Measurements from ENCODE around the gene IDI1.
A peak's percentile ranks its signal among the peaks of the same experiment; 100 is the strongest.
"Not testable (repeated sequence)": the region's sequence is repeated elsewhere in the genome, so short reads cannot be mapped to it uniquely, and the experiment has no call there.

IDI1 gene

DNA sequence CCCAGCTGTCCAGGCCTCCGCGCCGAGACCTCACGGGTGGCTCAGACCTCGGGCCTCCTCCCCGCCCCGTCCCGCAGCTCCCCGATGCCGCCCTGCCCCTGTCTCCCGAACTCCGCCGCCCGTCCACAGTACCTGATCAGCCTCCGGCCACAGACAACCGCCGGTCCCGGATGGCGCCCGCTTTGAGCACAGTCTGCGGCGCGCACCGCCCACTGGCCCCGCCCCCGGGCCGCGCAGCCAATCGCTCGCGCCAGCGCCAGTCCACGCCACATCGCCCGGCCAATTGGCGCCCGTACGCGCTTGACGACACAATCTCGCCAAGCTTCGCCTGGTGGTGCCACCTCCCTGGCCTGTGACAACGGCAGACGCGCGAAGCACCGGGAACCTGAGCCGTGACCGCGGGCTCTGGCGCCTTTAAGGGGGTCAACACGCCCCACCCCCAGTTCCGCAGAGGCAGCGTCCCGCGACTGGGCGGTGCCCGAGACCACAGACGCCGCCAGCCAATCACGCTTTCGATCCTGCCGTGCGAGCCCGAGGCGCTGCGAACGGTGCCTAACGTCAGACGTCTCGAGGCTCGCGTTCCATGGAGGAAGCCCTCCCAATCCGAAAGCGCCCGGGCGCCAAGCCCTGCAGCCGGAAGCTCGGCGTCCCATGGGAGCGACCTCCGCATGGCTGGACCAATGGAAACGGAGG lies at the start of gene IDI1:
Gene IDI1 (minus strand): TSS at position 388 of the 693 bp plus-strand sequence. CDS start 116 bp downstream, at position 272.
- peak; percentile 99 for DNase-seq

DNA sequence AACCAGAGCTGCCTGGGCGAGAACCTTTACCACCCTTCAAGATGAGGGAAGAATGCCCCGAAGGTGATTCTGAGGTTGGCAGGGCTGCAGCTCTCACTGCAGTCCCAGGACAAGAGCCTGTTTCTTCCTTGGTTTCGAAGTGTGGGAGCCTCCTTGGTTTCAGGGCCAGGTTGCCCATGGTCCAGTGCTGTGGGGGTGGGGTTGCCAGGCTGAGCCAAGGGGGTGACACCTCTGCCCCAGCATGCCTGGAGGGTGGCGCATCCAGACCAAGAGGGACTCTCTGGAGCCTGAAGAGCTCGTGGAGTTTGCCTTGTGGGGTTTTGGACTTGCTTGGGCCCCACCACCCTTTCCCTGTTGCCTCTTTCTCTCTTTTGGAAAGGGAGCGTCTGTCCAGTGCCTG lies 48.5 kb upstream of the IDI1 start:
- no peak for DNase-seq

DNA sequence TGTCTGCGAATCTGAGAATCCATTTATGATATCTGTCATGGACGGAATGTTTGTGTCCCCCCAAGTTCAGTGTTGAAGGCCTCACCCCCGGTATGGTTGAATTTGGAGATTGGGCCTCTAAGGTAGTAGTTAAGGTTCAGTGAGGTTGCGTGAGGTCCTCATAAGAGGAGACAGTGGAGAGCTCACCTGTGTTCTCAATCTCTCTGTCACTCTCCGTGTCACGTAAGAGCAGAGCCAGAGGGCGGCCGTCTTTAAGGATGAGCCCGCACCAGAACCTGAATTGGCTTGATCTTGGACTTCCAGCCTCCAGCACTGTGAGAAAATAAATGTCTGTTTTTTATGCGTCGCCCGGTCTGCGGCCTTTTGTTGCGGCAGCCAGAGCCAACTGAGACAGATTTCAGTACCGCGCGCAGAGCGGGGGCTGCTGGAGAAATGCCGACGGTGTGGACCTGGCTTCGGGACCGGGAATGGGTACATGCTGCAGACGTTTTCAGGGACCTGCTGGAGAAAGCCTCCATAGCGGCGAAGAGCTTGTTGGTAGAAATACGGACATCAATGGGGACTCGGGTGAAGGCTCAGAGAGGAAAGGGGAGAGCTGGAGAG lies 47.5 kb upstream of the IDI1 start:
- DNase-seq = no peak

DNA sequence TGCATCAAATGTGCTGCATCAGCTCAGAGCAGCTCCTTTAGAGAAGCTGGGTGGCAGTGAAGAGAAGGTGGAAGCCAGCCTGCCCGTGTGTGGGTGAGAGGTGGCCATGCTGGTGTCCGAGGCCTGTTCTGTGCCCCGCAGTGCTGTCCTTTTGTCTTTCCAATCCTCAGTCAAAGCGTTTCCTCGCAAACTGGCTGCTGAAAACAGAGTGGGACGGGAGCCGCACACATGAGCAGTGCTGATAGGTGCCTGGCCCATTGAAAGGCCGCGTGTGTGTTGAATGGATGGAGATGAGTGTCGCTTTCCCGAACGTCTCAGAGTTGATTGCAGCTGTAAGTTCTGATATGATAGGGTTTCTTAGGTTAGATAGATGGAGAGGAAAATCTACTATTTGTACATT lies 46.6 kb upstream of the IDI1 start:
- no peak for DNase-seq

DNA sequence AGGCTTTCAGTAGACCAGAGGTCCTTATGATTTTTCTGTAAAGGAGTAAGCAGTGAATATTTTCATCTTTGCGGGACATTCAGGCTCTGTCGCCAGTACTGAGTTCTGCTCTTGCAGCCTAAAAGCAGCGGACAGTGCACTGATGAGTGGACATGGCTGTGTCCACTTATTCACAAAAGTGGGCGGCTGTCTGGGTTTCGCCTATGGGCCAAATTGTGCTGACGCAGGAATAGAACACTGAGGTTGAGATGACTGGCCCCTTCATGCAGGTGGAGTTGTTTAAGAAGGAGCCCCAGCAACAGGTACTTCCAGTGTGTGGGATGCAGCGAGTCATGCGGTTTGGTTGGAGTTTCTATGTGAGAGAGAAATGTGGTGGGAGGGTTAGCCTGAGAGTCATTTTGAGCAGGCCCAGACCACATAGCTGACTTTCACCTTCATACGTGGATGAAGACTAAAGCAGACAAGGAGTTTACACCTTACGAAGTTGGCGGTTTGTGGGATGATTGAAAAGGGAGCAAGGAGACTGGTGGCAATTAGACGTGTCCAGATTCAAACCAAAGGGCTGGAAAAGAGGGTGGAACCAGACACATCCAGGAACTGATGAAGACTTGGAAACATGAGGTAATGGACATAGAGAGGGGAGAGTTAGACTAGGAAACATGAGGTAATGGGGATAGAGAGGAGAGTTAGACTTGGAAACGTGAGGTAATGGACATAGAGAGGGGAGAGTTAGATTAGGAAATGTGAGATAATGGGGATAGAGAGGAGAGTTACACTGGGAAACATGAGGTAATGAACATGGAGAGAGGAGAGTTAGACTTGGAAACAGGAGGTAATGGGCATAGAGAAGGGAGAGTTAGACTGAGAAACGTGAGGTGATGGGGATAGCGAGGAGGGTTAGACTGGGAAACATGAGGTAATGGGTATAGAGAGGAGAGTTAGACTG lies 45.5 kb upstream of the IDI1 start:
- no peak for DNase-seq

DNA sequence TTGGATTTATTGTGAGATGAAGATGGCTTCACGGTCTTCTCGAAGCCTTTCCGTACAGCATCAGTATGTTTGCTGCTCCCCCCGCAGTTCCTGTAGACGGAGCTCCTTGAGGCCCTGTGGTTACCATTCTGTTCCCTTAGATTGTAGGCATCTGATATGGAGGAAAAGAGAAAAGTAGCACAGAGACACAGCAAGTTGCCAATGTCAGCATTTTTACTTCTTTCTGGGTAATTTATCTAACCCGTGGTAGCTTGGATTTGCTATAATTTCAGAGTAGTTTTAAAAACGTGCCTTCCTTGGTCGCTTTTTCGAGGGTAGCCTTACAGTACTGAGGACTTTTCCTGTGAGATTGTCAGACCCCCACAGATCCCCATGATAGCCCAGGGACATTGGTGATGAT lies 44.8 kb upstream of the IDI1 start:
- DNase-seq = no peak

DNA sequence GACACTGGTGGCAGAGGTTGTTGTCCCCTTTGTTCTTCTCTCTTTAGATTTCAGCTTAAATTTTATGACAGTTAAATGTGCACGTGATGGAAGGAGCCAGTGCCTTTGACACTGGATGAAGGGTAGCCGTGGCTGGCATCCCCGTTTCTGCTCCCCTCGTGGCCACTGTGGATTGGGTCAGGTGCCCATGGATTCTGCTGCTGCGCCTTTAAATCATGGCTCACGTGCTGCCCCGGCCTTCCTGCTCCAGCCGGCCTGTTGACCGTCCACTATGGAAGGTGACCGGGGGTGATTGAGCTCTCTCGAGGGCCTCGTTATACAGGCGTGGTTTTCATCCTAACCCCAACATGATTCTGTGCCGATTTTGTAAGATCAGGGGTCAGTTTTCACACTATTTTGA lies 41.8 kb upstream of the IDI1 start:
- DNase-seq = no peak

DNA sequence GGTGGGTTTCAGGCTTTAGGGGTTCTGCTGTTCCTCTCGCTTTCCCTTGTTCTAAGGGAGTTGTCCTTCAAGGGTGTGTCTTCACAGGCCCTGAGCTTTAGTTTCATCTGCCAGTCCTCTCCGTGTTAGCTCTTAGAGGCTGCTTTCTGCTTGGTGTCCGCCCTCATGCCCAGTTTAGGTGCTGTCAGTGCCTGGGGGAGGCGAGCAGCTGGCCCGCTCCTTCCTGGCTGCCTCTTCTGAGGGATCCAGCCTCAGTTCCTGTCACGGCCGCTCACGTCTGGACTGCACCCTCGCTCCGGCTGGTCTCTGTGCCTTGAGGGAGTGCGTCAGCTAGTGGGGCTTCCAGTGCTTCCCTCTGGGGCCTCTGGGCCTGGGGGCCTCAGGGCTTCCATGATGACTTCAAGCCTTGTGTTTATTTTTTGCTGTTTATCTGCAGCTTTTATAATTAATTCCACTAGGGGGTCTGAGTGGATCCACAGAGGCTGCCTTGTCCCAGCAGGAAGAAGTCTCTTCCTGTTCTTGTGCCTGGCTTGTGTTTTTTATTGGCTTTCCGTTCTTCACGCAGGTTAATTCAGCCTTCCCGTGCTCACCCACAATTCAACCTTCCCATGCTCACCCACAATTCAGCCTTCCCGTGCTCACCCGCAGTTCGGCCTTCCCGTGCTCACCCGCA lies 40.2 kb upstream of the IDI1 start:
- no peak for DNase-seq

DNA sequence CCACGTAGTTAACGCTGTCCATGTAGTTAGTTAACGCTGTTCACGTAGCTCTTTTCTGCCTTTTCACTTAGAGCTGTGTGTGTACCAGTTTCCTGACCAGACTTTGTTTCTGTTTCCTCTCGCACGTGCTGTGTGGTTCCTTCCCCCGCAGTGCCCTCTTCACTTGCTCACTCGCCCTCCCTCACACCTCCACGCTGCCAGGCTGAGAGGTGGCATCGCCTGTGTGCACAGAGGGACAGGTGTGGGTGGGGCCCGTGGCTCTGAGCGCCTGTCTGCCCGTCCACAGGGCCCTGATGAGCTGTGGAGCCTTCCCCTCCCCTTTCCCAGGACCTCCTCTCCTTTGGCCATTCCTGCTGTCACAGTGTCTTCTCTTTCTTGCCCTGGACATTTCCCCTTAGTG lies 37.9 kb upstream of the IDI1 start:
- no peak for DNase-seq

DNA sequence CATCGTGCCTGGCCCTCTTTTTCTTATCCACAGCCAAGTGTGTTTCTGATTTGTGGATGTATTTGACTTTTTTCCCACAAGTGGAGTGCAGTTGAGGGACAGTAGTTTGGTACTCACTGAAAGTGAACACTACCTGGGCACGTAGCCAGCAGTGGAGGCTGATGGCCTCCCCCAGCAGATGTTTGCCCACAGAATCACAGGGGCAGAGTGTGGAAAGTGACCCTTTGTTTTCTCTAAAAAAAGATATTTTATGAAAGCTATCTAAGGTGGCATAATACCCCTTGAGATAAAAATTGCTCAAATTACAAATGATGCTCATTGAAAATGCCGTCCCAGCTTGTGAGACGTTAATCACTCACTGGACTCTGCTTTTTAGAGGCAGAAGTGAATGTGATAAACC lies 36.3 kb upstream of the IDI1 start:
- no peak for DNase-seq

DNA sequence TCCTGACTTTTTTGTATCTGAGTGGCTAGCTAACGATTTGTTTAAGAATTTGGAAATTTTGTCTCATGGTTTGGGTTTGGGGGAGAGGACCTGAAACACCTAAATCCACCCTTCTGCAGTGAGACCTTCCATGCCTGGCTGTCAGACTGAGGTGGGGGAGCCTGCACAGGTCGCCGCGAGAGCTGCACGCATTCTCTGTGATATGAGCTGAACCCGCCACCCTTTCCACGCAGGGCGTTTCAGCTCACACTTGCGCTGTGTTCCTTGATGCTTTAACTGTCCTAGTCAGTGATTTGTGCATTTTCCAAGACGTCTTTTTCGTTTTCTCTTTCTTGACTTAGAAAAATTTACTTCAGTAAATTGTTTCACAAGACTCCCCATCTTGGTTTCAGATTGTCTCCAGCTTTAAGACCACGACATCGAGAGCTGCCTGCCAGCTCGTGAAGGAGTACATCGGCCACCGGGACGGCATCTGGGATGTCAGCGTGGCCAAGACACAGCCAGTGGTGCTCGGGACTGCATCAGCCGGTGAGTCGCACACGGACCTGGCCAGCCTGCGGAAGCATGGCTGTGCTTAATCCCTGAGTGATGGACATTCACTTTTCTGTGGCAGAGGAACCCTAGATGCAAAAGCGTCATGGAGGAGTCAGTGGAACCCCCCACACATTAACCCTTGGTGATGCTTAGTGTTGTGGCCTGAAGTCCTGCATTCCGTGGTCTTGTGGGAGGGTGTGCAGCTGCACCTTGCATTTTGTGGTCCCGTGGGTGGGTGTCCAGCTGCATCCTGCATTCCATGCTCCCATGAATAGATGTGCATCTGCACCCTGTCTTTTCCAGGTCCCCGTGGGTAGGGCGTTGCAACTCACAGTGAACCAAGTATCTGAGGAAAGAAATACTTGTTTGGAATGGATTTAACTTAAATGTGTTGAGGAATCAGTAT lies 35.4 kb upstream of the IDI1 start:
- no peak for DNase-seq

DNA sequence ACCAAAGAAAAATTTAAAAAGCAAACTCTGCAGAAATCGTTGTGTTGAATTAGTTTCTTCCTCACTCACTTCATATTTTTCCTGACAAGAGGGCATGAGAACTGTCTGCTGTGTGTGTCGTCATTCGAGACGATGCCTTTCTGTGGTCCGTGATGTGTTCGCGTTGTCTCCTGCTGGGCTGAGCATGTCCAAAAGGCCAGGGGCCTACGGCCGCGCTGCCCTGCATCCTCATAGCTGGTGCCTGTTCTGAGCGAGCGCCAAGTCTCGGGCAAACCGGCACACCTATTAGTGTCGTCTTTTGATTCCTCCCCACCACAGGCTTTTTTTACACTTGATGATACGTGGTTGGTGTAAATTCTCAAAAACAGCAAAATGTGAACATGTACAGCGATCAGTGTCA lies 34.7 kb upstream of the IDI1 start:
- no peak for DNase-seq

DNA sequence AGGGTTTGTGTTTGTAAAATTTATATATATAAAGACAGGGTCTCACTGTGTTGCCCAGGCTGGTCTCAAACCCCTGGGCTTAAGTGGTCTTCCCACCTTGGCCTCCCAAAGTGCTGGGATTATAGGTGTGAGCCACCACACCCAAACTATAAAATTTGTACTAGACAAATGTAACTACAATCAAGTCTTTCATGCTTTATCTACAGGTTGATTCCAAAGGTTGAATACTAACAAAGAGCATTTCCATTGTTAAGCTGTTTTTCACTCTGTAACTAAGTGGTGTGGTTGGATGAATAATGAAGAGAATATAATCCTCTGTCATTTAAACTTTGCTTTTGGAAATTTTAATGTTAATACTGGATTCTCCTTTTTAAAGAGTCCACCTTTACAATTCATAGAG lies 29.7 kb upstream of the IDI1 start:
- no peak for DNase-seq

DNA sequence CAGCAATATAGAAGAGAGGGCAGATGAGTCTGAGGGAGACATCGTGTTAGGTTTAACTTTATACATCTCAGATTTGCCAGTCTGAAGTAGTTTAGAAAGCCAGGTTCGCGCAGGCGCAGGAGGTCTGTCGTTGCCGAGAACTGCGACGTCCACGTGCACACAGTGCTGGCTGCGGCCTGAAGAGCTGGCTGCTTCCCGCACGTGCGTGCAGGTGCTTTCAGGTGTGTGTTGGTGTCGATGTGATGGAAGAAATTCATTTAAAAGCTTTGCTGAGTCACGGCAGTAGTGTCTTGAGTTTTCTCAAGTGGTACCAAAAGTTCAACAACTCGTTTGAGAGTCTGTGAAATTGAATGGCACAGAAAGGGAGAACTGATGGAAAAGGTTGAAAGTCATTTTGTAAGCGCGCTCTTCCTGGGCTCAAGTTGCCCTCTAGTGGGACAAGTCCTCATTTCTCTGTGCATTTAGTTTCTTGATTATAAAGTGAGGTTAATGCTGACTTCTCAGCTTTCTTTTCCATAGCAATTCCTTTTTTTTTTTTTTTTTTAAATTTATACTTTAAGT lies 25.9 kb upstream of the IDI1 start:
- DNase-seq = no peak

DNA sequence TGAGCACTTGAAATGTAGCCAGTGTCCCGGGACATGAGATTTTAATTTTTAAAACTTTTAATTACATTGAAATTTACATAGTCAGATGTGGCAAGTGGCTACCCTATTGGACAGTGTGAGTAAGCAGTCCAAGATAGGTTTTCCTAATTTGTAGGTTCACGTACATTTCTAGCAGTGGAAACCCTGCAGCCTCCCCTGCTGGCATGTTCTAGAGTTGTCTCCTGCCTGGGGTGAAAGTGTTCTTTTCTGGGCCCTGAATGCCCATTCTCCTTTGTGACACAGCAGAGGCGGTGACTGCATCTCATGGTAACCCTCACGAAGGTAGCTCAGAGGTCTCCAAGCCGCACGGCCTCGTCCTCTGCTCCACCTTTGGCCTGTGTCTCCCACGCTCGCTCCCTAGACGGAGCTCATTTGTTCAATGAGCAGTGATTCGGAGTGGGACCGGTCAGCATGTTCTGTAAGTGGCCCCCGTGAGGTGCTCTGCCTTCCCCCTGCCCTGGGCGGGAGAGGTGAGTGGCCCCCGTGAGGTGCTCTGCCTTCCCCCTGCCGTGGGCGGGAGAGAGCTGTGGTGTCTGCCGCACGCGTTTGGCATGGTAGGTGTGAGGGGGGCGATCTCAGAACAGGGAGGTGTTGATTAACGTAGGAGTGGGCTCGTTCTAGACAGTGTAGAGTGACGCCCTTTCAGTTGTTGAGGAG lies 25.3 kb upstream of the IDI1 start:
- DNase-seq = no peak

DNA sequence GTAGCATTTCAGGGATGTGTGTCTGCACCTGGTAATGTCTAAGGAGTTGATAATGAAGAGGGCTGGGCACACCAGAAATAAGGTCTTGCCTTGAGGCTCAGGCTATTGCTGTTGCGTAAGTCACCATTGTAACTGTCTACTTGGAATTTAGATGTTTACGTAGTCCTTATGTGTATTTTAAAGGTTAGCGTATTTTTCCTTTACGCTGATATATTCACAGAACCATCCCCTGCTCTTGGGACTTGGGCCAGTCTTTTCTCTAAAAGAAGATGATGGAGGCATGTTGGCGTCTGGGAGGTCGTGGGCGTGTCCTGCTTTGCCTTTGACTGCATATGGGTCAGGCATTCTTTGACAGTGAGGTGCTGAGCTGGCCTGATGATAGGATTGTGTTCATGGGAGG lies 22.0 kb upstream of the IDI1 start:
- DNase-seq = no peak

DNA sequence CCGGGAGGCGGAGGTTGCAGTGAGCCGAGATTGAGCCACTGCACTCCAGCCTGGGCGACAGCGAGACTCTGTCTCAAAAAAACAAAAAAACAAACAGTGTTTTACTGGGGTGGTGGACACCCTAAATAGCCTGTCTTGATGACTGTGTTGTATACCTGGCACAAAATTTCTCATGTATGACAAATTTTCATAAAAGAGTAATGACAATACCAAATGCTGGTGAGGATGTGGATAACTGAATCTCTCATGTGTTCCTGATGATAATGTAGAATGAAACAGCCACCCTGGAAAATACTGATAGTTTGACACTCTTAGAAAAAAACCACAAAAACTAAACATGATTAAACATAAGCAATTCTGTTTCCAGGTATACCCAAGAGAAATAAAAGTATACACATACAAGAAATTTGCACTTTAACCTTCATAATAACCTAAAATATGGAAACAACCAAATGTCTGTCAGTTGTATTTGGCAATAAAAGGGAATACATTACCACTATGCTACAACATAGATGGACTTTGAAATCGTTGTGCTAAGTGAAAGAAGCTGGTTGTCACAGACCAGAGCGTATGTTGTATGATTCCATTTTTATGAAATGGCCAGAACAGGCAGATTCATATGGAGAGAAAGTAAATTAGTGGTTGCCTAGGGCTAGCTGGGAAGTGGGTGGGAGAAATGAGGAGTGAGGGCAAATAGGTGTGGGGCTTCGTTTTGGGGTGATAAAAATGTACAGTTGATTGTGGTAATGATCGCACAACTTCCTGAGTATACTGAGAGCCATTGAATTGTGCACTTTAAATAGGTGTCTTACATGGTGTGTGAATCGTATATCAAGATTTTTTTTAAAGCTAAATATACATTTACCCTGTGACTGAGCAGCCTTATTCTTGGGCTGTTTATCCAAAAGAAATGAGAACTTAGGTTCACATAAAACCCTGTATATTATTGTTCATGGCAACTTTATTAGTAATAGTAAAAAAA lies 19.8 kb upstream of the IDI1 start:
- no peak for DNase-seq

DNA sequence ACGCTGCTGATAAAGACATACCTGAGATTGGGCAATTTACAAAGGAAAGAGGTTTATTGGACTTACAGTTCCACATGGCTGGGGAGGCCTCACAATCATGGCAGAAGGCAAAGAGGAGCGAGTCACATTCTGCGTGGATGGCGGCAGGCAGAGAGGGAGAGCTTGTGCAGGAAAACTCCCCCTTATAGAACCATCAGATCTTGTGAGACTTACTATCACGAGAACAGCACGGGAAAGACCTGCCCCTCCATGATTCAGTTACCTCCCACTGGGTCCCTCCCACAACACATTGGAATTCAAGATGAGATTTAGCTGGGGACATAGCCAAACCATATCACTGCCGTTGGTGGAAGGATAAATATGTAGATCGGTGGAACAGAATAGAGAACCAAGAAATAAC lies 17.8 kb upstream of the IDI1 start:
- not testable (repeated sequence) for DNase-seq

DNA sequence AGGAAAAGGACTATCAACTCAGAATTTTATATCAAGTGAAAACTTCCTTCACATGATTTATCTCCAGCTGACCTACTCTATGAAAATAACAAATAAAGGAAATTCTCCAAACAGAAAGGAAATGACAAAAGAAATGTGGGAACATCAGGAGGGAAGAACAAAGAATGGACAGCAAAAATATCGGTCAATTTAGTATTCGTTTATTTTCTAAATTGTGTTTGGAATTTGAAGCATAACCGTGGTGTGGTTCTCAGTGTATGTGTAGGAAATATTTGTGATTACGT lies 16.0 kb upstream of the IDI1 start:
- DNase-seq = no peak

DNA sequence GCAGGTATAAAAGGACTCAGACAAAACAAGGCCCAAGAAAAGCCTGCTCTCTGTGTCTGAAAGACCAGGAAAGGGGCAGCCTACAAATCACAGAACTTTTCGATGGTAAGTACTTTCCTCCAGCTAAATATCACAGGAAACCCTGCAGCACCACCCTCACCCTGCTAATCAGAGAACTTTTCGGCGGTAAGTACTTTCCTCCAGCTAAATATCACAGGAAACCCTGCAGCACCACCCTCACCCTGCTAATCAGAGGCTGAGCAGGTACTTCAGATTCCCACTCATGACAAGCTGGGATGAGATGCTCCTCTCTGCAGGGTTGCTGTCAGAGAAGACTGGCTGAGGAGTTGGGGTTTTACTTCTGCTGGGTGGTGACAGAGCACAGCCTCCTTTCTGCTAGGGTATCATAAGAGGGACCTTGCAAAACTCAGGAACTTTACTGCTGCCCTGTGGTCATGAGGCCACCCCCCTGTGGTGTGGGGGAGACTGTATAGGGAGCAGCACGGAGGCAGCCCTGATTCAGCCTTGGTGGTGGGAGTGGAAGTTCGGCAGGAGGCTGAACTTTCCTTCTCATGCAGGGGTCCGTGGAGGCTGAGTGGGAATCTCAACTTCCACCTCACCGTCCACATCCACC lies 14.4 kb upstream of the IDI1 start:
- no peak for DNase-seq

Measured in suppressor macrophage treated with lipopolysaccharide for 4 hours (primary cell).